ENCODE results near the gene ZIC5. TPM values are rescaled to one million over a fixed set of nuclear protein-coding genes. Genes with fewer than 3 reads are reported as not detected.

ZIC5 gene
- polyA plus RNA-seq, 1 donor = 0.08 TPM

DNA sequence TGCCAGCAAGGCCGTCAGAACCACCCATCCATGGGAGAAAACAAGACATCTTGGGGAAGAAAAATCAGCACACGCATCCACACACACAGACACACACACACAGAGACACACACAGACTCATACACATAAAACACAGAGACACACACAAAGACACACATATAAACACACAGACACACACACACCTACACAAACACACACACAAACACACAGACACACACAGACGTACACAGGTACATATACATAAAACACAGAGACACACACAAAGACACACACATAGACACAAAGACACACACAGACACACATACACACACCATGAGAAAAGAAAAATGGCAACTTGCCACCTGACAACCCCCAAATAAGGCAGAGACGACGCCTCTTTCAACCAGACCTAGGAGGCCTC is 40.6 kb downstream of the ZIC5 start:
- DNase-seq = no peak

DNA sequence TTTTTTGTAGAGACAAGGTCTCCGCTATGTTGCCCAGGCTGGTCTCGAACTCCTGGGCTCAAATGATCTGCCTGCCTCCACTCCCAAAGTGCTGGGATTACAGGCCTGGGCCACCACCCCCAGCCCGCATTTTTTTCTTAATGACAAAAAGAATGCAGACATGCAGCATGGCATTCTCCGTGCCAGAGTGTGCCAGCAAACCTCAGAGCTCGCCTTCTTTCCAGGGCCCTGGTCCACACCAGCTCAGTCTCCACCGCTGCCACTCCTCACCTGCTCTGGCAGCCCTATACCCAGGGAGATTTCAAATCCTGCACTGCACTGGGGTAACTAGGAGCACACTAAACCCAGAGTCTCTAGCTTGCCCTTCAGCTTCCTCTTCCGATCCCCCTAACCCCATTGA is 41.7 kb downstream of the ZIC5 start:
- DNase-seq = no peak

DNA sequence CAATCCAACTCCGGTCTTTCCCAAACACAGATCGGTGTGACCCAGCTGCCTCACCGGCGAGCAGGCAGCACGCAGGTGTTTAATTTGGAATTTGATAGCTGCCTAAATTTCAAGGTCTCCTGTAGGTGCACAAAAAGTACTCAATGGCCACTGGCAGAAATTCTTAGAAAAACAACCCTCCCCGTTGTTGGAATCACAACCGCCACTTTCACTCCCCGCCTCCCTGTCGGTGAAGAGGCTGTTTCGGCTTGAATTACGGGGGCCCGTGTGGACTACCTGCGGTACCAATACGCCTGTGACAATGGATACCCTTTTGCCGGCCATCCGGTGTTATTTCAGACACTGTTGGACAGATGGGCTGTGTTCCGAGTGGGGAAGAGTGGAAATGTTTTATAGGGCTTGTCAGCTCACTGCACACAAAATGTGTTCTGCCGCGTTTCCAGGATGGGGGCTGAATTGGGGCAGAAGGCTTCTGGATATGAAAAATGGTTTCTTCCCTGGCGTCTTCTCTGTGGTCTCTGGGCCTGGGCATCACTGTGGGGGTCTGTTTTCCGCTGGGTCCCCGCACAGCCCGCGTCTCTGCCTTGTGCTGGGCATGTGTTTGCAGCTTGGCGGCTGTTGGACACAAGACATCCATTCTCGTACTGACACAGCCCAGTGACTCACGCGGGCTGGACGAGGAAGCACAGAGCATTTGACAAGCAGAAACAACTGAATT is 45.4 kb downstream of the ZIC5 start:
- peak; percentile 29 for DNase-seq

DNA sequence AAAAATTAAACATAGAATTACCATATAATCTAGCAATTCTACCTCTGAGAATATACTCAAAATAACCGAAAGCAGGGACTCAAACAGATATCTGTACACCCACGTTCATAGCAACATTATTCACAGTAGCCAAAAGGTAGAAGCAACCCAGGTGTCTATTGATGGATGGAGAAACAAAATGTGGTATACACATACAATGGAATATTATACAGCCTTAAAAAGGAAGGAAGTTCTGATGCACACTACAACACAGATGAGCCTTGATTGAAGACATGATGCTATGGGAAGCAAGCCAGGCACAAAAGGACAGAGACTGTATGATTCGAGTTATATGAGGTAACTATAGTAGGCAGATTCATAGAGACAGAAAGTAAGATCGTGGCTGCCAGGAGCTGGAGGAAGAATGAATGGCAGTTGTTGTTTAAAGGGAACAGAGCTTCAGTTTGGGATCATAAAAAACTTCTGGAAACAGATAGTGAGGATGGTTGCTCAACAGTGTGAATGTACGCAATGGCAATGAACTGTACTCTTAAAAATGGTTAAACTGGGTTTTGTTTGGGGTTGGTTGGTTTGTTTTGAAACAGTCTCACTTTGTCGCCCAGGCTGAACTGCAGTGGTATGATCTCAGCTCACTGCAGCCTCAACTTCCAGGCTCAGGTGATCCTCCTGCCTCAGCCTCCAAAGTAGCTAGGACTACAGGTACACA is 47.5 kb downstream of the ZIC5 start:
- no peak for DNase-seq

DNA sequence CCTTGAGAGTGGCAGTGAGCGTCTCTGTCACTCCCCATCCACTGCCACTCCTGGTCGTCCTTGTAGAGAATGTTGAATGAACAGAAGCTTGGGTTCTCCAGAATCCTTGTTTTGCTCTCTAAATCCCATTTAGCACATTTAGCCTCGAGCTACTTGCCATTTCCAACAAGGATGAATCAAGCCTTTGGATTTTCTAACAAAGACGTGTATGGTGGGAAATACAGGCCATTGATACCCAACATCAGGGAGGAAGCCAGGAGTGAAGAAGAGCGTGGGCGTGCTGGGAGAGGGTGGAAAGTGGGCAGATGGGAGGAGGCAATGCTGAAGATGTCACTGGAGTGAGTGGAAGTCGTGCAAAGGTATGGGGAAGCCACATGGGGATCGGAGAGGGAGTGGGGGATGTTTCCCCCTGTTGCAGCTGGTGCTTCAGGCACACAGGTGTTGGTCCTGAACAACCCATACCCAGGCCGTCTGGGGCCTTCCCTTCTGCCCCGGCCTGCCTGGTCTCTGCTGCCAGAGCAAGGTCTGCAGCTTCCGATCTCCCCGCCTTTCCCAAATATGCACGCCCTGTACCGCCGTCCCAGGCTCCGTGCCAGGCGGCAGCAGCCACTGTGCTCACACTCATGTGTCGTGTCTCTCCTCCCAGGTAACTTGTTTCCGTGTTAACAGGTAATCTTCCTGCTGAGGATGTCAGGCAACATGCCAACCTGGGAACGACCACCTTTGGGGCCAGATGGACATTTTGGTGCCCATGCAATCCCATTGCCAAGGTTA is 48.7 kb downstream of the ZIC5 start:
- no peak for DNase-seq

DNA sequence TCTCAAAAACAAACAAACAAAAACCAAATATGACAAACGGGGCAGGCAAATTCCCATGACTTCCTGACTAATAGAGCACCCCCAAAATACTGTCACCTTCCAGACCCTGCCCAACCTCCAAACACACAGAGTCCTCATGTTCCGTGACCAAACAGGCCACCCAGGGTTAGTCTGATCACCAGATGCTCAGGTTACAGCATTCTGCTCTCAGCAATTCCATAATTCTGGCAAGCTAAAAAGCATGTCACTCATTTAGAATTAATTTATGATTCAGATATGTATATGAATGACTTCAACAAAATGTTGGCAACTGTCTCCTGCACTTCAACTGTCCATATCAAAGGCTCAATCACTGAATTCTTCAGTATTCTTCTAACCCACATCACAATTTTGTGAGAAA is 52.4 kb downstream of the ZIC5 start:
- no peak for DNase-seq

DNA sequence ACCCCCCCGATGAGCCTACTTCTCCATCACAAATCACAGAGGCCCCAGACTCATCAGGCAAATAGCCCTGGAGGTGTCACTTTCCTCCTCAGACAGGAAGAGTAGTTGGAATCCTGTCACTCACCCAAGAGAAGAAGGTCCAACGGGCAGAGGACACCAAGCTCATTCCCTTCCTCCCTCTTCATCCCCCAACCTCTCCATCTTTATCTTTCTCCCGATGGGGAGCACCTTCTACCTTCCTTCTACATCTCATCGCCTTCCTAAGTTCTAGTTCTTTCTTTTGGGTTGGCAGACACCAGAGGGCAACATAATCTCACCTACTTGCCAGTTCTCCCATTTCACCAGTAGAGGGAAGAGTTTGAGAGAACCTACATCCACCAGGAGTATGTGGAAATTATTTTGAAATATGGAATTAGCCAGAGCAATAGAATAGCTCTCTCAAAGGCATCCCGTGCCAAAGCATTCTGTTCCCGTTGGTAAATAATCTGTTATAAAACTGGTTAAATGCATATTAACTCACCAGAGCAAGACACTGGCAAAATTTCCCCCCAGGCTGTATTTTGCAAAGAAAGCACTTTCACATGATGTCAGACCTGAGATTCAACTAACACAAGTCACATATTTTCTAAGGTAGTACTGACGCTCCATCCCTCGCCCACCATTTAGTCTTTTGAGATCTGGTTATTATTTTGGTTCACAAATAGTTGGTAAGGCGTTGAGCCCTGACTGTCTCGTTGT is 55.0 kb downstream of the ZIC5 start:
- peak; percentile 57 for DNase-seq

DNA sequence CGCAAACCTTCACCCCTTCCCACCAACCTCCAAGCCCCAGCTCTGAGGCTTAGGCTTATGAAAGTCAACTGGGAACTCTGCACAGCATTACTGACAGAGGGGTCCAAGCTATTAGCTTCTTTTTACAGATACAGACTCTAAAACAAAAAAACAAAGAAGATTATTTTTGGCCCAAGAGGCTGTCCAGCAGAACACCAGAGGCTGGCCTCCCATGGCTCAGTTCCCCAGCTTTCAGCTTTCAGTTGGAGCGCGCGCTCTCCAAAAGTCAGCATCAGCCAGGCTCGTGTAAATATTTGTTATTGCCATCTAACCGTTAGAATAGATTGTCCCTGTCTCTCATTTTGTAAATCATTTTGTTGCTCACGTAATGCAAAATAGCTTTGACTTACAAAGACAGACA is 58.4 kb downstream of the ZIC5 start:
- no peak for DNase-seq

Other genes with a start within 250 kb of the ZIC5 start
- 0.18 TPM for gene ZIC2, start 10.0 kb upstream of the ZIC5 start, polyA plus RNA-seq (ENCODE audit: insufficient read length)
- 64.7 TPM for gene PCCA, start 117.3 kb upstream of the ZIC5 start, polyA plus RNA-seq (ENCODE audit: insufficient read length)

Data from left kidney (tissue), 2 donors.